HG03432 (cell line): ENCODE data around the gene ZBTB20.

Source experiments
- ATAC-seq: cut with Tn5 transposase; IDR thresholded peaks from one replicate; pipeline ENCODE4 v1.9.1; 2021; ENCODE audit warnings: mild to moderate bottlenecking, moderate library complexity; ENCODE audit not compliant: unreplicated experiment

ZBTB20 gene

DNA sequence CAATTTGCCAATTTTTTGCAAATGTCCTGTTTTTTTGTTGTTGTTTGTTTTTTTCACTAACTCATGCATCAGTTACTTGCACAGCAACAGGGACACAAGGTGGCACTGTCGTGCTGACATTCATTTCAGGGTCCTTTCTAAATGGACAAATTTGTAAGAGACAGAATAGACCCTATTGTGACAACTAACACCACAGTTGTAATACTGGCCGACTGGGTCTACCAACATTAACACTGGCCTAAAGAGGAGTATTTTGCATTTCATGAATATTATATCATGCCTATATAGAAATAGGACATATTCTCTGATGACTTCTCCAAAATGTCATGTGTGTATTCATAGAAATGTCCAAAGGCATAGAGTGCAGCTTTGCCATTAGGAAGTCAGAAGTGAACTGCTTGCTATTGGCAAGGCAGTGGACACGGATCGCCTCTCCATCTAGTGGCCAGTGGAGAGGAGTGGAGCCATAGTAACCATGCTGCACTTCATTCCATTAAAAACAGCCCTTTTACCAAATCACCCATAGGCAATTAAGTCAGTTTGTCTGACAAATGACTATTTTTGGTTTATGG lies 54.8 kb downstream of the ZBTB20 start:
- ATAC-seq = peak; percentile 82

DNA sequence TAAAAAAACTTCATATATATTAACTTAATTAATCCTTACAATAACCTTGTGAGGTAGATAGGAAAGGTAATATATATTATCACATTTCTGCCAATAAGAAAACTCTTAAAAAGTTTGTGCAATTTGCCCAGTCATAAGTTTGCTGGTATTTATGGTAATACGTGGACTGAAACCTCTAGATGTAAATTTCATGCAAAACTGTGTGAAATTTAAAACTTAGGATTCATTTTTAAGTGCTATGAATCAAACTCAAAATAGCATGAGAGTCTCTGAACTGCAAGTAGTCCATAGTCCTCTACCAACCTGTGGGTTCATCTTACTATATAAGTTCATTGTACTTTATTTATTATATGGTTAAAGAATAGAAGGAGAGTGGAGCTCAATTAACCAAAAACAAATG lies 56.4 kb downstream of the ZBTB20 start:
- no peak for ATAC-seq

DNA sequence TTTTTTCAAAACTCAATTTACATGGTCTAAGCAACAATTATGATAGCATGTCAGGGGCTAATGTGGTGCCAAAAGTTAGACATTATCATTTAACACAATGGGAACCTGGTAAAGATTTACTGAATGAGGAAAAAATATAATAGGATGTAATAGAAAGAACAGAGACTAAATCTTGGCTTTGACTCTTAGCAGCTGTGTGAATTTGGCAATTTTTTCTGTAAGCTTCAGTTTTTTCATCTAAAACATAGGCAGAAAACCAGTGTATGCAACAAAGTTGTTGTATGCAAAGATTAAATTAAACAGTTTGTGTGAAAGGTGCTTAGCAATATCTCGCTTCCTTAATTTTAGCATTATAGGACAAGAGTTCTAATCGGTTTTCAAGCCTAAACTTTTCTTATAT lies 57.6 kb downstream of the ZBTB20 start:
- no peak for ATAC-seq

GRCh38 chr3:115087512-115087911 lies 59.6 kb downstream of the ZBTB20 start:
- no peak for ATAC-seq

DNA sequence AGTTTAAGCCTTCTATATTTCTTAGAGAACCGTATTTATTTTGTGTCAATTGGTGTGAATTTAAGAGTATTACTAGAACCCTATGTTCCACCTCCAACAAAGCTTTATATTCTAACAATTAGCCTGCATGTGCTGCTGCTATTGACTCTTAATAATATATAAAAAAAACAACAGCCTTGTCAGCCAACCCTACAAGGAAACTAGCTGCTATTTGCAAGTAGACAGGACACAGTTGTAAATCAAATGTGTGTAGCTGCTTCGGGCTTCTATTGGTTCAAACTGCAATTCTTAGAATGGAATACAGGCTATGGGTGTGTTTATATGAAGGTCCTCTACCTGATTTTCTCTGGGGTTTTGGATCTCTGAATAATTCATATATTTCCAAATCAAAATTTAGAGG lies 60.7 kb downstream of the ZBTB20 start:
- ATAC-seq = no peak

- ATAC-seq = no peak
Observed at GRCh38 chr3:115085197-115085865, 61.8 kb downstream of the ZBTB20 start.

GRCh38 chr3:115084686-115085085 lies 62.4 kb downstream of the ZBTB20 start:
- no peak for ATAC-seq

DNA sequence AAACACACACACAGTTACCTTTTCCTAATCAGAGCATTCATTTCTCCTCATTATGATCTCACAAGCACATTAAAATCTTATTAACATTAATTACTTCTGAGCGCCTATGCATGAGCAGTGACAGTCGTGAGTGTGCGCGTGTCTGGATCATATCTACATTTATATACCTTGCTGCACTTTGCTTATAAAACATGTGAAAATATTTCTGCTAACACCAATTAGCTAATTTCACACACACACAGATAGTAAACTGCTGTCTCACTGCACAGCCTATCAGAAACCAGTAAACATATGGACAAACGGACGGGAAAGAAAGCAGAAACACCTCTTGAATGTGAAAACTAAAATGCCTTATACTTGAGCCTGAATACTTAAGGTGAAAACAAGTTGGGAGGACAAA lies 64.8 kb downstream of the ZBTB20 start:
- ATAC-seq = no peak

DNA sequence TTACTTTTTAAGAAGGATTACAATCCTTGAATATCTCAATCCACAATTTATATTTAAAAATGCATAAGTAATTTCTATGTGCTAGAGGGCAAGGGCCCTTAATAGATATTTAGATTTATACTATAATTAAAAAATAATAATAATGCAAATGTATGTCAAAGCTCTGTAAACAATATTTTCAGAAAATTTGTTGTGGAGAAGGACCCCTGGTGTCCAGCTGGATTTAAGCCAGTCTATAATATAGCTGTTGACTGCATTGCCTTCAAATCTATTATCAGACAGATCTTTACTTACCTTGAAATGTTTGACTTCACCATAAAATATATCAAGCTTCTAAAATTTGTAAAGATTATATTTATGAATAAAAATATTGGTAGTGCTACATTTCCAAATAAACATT lies 65.6 kb downstream of the ZBTB20 start:
- ATAC-seq = no peak

- ATAC-seq = no peak
Observed at GRCh38 chr3:115077501-115078250, 69.4 kb downstream of the ZBTB20 start.

GRCh38 chr3:115074502-115074901 lies 72.6 kb downstream of the ZBTB20 start:
- ATAC-seq = no peak

GRCh38 chr3:115072265-115073021 lies 74.6 kb downstream of the ZBTB20 start:
- no peak for ATAC-seq

DNA sequence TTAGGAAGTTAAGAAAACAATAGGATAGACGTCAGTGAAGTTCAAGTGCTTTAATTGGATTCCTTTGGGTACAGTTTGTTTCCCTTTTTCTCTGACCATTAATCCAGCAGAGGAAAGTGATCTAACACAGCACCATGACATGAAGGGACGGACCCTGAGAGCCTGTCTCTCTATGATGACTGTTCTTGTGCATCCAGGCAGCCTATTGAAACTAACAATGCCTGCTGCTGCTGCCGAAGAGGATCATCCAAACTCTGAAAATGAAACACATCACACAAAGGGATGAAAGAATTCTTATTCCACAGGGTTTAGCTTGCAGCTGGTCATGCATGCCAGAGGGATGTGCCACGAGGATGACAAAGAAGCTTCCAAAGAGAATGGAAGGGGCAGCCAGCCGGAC lies 75.5 kb downstream of the ZBTB20 start:
- no peak for ATAC-seq

- no peak for ATAC-seq
Observed at GRCh38 chr3:115071166-115071565, 75.9 kb downstream of the ZBTB20 start.

GRCh38 chr3:115068799-115069198 lies 78.3 kb downstream of the ZBTB20 start:
- no peak for ATAC-seq

GRCh38 chr3:115062412-115062956 lies 84.6 kb downstream of the ZBTB20 start:
- ATAC-seq = no peak

- ATAC-seq = no peak
Observed at GRCh38 chr3:115062009-115062408, 85.1 kb downstream of the ZBTB20 start.

- no peak for ATAC-seq
Observed at GRCh38 chr3:115052906-115053305, 94.2 kb downstream of the ZBTB20 start.

DNA sequence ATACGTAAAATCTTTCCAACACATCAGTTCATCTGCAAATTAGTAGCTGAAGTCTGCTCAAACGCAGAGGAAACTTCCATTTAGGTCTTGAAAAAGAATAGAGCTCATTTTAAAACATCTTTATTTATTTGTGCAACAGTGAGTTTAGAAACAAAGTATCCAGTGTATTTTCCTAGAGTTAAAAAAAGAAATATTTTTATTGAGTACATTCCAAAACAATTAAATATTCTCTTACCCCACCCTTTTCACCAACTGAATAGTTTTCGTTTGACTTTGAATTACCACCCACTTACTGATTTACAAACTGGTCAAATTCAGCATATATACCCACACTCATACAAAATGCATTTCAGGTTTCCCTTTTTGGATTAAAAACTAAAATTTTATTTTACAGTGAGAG lies 104.7 kb downstream of the ZBTB20 start:
- no peak for ATAC-seq

DNA sequence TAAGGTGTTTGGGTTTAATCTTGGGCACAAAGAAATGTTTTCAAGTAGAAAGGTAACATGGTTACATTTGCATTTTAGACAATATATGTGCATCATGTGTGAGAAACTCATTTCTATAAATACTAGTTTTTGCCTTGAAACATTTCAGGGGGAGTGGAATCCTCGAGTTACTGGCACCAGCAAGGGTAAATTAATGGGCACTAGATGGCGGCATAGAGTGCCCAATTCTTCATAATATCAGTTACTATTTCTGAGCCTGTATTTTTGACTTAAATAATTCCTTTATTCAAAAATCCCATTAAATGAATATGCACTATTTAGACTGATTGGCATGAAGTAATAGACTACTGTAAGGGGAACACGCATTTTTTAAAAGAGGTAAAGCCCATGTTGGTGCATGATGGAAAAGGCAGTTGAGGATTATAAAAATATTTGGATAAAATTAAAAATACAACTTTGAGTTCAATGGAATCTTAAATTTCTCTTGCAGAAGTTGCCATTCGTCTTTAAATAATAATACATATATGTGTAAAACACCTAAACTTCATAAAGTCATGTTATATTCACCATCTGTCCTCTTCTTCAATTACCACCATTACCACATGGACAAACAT lies 106.3 kb downstream of the ZBTB20 start:
- ATAC-seq = peak; percentile 69

- no peak for ATAC-seq
Observed at GRCh38 chr3:115040246-115040645, 106.8 kb downstream of the ZBTB20 start.
